ENCODE measurements around the gene PLK5.

GRCh38 chr19:1509602-1510441 is 14.1 kb upstream of the PLK5 start:
- TF ChIP-seq CTCF (conservative IDR thresholded peaks at IDR 0.05 in 1 of 2, IDR thresholded peaks at IDR 0.05 in 1 of 2; ENCODE audit: low read depth in 1 of 2, low read length in 2 of 2) (no peak), EZH2 (IDR thresholded peaks at IDR 0.05; ENCODE audit: low read length, missing control alignments) (no peak)
